HG02642 (cell line): ENCODE data around the gene FXYD5.
A peak's percentile ranks its signal among the peaks of the same experiment; 100 is the strongest.

Source experiments
- ATAC-seq: cut with Tn5 transposase; IDR thresholded peaks from one replicate; pipeline ENCODE4 v1.9.1; 2021; ENCODE audit warnings: mild to moderate bottlenecking; ENCODE audit not compliant: unreplicated experiment, poor library complexity

Gene FXYD5

GRCh38 chr19:35207391-35207871 is 52.9 kb downstream of the FXYD5 start:
- no peak for ATAC-seq

DNA sequence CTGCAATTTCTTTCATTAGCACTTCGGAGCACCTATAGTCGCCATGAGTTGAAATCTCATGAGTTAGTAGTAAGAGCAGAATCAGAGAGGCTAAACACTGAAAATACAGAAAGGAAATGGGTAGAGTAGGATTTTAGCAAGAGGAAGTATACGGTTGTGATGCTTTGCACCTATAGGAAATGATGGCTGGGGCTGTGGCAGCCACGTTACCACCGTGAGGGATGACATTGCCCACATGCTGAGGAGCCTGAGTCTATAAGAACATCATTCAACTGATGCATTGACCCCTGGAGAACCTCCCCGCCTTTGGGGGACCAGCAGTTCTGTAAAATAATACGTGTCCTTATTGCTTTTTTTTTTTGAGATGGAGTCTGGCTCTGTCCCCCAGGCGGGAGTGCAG is 53.6 kb downstream of the FXYD5 start:
- no peak for ATAC-seq

- no peak for ATAC-seq
Observed at GRCh38 chr19:35209646-35210045, 55.1 kb downstream of the FXYD5 start.

DNA sequence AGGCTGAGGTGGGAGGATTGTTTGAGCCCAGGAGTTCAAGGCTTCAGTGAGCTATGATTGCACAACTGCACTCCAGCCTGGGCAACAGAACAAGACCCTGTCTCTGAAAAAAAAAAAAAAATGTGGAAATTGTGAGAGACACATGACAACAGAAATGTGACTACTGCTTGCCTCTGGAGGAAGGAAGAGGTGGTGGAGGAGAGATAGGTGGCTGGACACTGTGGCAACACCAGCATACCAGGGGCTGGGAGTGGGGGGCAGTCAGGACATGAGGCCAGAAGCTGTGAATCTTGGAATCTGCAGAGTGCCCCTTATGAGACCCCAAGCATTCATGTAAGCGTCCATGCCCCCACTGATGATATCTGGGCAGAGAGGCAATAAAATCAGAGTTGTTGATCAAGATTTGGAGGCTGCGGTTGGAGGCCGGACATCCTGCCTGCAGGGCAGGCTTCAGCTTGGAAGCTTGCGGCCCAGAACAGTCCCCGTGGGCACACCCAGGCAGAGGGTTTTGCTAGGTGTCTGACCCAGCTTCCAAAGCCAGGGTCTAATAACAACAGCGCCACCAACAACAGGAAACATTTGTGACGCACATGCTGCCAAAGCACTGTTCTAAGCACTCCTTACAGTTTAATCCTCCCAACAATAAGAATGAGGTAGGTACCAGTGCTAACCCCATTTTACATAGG is 57.2 kb downstream of the FXYD5 start:
- no peak for ATAC-seq

GRCh38 chr19:35212241-35212640 is 57.7 kb downstream of the FXYD5 start:
- no peak for ATAC-seq

GRCh38 chr19:35213663-35214632 is 59.4 kb downstream of the FXYD5 start:
- peak; percentile 63 for ATAC-seq

GRCh38 chr19:35214766-35215422 is 60.4 kb downstream of the FXYD5 start:
- no peak for ATAC-seq

DNA sequence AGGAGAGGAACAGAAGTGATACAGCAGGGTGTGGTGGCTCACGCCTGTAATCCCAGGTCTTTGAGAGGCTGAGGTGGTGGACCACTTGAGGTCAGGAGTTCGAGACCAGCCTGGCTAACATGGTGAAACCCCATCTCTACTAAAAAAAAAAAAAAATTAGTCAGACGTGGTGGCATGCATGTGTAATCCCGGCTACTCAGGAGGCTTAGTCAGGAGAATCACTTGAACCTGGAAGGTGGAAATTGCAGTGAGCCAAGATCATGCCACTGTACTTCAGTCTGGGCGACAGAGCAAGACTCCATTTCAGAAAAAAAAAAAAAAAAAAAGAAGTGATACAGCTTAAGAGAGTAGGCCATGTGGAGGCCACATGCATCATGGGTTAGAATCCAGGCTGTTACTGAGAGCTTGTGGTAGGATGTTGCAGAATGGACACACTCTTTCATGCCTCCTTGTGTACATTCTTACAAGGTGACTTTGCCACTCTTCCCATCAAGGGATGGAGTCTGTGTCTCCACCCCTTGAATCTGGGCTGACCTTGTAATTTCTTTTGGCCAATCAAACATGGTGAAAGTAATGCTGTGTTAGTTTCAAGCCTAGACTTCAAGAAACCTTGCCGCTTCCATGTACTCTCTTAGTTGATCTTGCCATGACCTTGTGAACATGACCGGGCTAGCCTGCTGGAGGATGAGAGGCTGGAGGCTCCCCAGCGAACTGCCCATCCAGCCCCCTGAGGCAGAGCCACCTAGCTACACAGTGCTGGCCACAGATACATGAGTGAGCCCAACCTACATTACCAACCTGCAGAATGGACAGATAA is 61.7 kb downstream of the FXYD5 start:
- ATAC-seq, result no peak

DNA sequence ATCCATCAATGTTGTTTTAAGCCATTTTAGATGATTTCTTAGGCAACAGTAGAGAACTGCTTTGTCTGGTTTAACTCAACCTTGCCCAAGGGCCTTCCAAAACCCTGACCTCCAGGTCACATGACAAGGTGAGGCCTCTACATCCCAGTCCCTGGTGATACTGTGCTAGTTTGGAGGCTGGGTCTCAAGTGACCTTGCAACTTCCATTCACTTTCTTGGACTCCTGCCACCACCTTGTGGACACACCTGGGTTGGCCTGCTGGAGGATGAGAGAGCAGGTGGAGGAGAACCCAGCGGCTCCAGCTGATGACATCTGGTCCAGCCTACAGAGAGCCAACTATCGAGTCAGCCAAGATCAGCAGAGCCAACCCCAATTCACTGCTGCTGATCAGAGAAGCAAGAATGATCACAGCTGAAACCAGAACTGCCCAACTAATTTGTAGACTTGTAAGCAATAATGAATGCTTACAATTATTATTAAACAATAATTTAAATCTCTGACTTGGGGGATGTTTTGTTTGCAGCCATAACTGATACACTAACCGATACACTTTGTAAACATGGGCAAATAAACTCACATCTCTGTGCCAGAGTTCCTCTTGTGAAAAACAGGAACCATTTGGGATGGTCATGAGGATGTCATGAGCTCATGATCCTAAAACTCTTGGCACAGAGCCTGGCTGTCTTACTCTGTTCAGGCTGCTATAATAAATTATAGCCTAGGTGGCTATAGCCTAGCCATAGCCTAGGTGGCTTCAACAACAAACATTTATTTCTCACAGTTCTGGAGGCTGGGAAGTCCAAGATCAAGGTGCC is 62.5 kb downstream of the FXYD5 start:
- ATAC-seq, result no peak

GRCh38 chr19:35217649-35217990 is 63.1 kb downstream of the FXYD5 start:
- ATAC-seq, result no peak

GRCh38 chr19:35219008-35219407 is 64.5 kb downstream of the FXYD5 start:
- ATAC-seq, result no peak
